Coronary artery (tissue), 2 donors: ENCODE data around the gene LYST.

Experiments used
- DNase-seq: peaks from one replicate; pipeline ENCODE4 v3.0.0-alpha.2; 2017; ENCODE audit warnings: low spot score
- H3K27ac ChIP-seq, 2 donors: fragments of 200-600 bp; sonication (generic); one replicate each; pipeline ENCODE4 v1.5.1; 2016 to 2019
- H3K4me3 ChIP-seq: fragments of 200-600 bp; sonication (generic); 2 replicates; pipeline ENCODE4 v1.5.1; 2016; ENCODE audit warnings: mild to moderate bottlenecking, moderate library complexity
- TF ChIP-seq, protein P1 (sequence below): fragments of 200-600 bp; sonication (generic); IDR thresholded peaks from one replicate; pipeline ENCODE4 v1.5.1; 2019; ENCODE audit warnings: antibody characterized with exemption

The LYST gene

GRCh38 chr1:235613602-235614001 is 253.1 kb downstream of the LYST start:
- Histone ChIP-seq H3K4me3 (no peak overlapping the region), H3K27ac (no peak overlapping the region)
- TF ChIP-seq, protein P1, sequence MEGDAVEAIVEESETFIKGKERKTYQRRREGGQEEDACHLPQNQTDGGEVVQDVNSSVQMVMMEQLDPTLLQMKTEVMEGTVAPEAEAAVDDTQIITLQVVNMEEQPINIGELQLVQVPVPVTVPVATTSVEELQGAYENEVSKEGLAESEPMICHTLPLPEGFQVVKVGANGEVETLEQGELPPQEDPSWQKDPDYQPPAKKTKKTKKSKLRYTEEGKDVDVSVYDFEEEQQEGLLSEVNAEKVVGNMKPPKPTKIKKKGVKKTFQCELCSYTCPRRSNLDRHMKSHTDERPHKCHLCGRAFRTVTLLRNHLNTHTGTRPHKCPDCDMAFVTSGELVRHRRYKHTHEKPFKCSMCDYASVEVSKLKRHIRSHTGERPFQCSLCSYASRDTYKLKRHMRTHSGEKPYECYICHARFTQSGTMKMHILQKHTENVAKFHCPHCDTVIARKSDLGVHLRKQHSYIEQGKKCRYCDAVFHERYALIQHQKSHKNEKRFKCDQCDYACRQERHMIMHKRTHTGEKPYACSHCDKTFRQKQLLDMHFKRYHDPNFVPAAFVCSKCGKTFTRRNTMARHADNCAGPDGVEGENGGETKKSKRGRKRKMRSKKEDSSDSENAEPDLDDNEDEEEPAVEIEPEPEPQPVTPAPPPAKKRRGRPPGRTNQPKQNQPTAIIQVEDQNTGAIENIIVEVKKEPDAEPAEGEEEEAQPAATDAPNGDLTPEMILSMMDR, result no peak
- DNase-seq, result no peak

- no peak overlapping the region for H3K27ac ChIP-seq
- TF ChIP-seq, protein P1, result no peak
Observed at GRCh38 chr1:235612761-235613160, 253.9 kb downstream of the LYST start.

More at GRCh38 chr1:235612761-235613160, 253.9 kb downstream of the LYST start:
- DNase-seq, result no peak
- no peak overlapping the region for H3K4me3 ChIP-seq
